OCI-LY3 (cell line): ENCODE results near the gene PPME1.

Source experiments
- H2AFZ ChIP-seq: fragments of 200-600, 300-600 bp; shearing (Covaris generic); 2 replicates; pipeline ENCODE4 v1.6.0; 2014; ENCODE audit warnings: antibody characterized with exemption, low read depth, low read length
- H3K27ac ChIP-seq: fragments of 200-600, 300-600 bp; sonication (generic); 2 replicates; pipeline ENCODE4 v1.5.1; 2014; ENCODE audit warnings: mild to moderate bottlenecking, low read length, moderate library complexity, mixed read lengths
- H3K27me3 ChIP-seq: fragments of 200-600, 300-600 bp; sonication (generic); 2 replicates; pipeline ENCODE4 v1.6.1; 2014; ENCODE audit warnings: low read depth, low read length, mixed read lengths
- H3K36me3 ChIP-seq: fragments of 200-600, 300-600 bp; sonication (generic); replicated peaks from 2 replicates; pipeline ENCODE3; 2014; ENCODE audit warnings: low read depth, low read length, mixed read lengths
- H3K4me1 ChIP-seq: fragments of 300-600, 200-600 bp; sonication (generic); 2 replicates; pipeline ENCODE4 v1.6.1; 2014; ENCODE audit warnings: low read length, mixed read lengths
- H3K4me2 ChIP-seq: fragments of 200-600, 300-600 bp; sonication (generic); 2 replicates; pipeline ENCODE4 v1.6.1; 2014; ENCODE audit warnings: low read length, mixed read lengths
- H3K4me3 ChIP-seq: fragments of 300-600, 200-600 bp; sonication (generic); 2 replicates; pipeline ENCODE4 v1.5.1; 2014; ENCODE audit warnings: antibody characterized with exemption, mild to moderate bottlenecking, low read length, moderate library complexity
- H3K79me2 ChIP-seq: fragments of 300-600, 200-600 bp; shearing (Covaris generic); 2 replicates; pipeline ENCODE4 v1.6.1; 2014; ENCODE audit warnings: mild to moderate bottlenecking, low read length, mixed read lengths
- H3K9ac ChIP-seq: fragments of 300-600, 200-600 bp; shearing (Covaris generic); 2 replicates; pipeline ENCODE4 v1.6.0; 2014; ENCODE audit warnings: mild to moderate bottlenecking, low read length, moderate library complexity
- H3K9me3 ChIP-seq: fragments of 200-600, 300-600 bp; shearing (Covaris generic); 2 replicates; pipeline ENCODE4 v1.6.1; 2014; ENCODE audit warnings: low read length, mixed read lengths; ENCODE audit not compliant: insufficient read depth
- H4K20me1 ChIP-seq: fragments of 200-600, 300-600 bp; sonication (generic); 2 replicates; pipeline ENCODE4 v1.6.1; 2016; ENCODE audit warnings: low read length, mixed read lengths; ENCODE audit not compliant: insufficient read depth
- EZH2phosphoT487 ChIP-seq: fragments of 200-600 bp; shearing (Covaris generic); IDR thresholded peaks from 2 replicates; pipeline ENCODE4 v1.6.1; 2018; ENCODE audit warnings: antibody characterized with exemption, mixed run types, low read depth
- TF ChIP-seq, protein P1 (sequence below): fragments of 200-600, 300-600 bp; sonication (generic); IDR thresholded peaks from 2 replicates; pipeline ENCODE4 v1.5.1; 2014; ENCODE audit warnings: antibody characterized with exemption, low read length, low read depth

Gene PPME1

DNA sequence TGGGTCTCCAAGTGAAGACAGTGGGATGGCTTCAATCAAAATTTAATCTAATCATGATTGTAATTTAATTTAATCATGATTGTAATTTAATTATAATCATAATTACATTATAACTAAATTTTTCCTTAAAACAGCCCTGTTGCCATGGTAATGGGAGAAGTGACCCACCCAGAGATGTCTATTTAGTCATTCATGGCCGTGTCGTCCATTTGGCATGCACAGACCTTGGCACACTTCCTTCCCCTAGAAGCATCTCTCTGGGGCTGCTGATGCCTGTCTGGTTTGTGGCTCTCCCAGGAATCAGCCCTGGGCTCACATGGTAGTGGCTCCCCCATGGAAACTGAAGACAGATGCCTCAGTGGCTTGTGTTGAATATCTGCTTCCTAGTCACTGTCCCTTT lies 113.4 kb downstream of the PPME1 start:
- no peaks in the 10 kb centered on the region for H3K36me3 ChIP-seq
- no peaks in the 10 kb centered on the region for H3K79me2 ChIP-seq
- H3K4me2 ChIP-seq: no peak overlapping the region
- H3K9ac ChIP-seq: no peak overlapping the region
- H4K20me1 ChIP-seq: no peaks in the 10 kb centered on the region
- H3K9me3 ChIP-seq: no peaks in the 10 kb centered on the region
- no peak overlapping the region for H3K27ac ChIP-seq
- TF ChIP-seq EZH2phosphoT487: no peak
- TF ChIP-seq, protein P1, sequence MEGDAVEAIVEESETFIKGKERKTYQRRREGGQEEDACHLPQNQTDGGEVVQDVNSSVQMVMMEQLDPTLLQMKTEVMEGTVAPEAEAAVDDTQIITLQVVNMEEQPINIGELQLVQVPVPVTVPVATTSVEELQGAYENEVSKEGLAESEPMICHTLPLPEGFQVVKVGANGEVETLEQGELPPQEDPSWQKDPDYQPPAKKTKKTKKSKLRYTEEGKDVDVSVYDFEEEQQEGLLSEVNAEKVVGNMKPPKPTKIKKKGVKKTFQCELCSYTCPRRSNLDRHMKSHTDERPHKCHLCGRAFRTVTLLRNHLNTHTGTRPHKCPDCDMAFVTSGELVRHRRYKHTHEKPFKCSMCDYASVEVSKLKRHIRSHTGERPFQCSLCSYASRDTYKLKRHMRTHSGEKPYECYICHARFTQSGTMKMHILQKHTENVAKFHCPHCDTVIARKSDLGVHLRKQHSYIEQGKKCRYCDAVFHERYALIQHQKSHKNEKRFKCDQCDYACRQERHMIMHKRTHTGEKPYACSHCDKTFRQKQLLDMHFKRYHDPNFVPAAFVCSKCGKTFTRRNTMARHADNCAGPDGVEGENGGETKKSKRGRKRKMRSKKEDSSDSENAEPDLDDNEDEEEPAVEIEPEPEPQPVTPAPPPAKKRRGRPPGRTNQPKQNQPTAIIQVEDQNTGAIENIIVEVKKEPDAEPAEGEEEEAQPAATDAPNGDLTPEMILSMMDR: no peak
- H3K4me1 ChIP-seq: peaks cover 14% of the 10 kb centered on the region
- H3K27me3 ChIP-seq: no peaks in the 10 kb centered on the region
- no peak overlapping the region for H3K4me3 ChIP-seq
- no peak overlapping the region for H2AFZ ChIP-seq

DNA sequence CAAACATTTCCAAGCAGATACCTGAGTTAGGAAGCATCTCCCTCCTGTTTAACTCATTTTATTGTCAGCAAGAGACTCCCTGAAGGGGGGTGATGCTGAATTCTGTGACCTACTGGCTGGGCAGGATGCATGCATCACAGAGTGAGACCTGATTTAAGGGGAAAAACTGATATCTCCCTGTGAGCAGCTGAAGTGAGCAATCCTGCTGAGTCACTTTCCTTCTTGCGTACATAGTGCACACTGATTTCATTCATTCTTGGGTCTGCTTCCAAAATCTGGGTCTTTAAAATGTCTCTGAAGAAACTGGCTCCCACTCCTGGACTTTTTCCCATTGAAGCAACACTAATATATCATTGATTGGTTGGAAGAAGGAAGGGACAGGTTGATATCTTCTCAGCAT lies 117.1 kb downstream of the PPME1 start:
- Histone ChIP-seq H3K4me3 (no peak overlapping the region), H3K4me2 (no peak overlapping the region), H3K36me3 (no peaks in the 10 kb centered on the region), H3K9ac (no peak overlapping the region), H3K79me2 (no peaks in the 10 kb centered on the region), H4K20me1 (no peaks in the 10 kb centered on the region), H3K27ac (no peak overlapping the region), H3K27me3 (no peaks in the 10 kb centered on the region), H3K4me1 (peaks cover 14% of the 10 kb centered on the region), H3K9me3 (no peaks in the 10 kb centered on the region), H2AFZ (no peak overlapping the region)
- no peak for TF ChIP-seq EZH2phosphoT487
- TF ChIP-seq, protein P1: no peak

DNA sequence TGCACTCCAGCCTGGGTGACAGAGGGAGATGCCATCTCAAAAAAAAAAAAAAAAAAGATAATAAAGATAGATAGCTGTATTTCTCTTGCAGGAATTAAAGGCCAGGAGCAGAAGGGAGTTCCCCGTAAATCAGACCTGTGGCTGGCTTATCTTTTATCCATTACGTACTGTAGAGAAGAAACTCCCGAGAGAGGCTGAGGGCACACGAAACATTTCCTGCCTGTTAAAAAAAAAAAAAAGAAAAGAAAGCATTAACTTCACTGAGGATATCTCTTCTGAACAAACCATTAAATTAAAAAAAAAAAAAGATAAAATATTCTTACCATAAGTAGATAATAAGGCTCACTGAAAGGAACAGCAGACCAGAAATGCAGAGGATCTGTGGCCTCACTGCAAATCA lies 117.8 kb downstream of the PPME1 start:
- Histone ChIP-seq H4K20me1 (no peaks in the 10 kb centered on the region), H3K4me1 (peaks cover 14% of the 10 kb centered on the region), H3K27me3 (no peaks in the 10 kb centered on the region), H3K79me2 (no peaks in the 10 kb centered on the region), H3K9me3 (no peaks in the 10 kb centered on the region), H3K9ac (no peak overlapping the region), H3K4me2 (no peak overlapping the region), H3K27ac (no peak overlapping the region), H2AFZ (no peak overlapping the region), H3K36me3 (no peaks in the 10 kb centered on the region), H3K4me3 (no peak overlapping the region)
- TF ChIP-seq EZH2phosphoT487: no peak
- TF ChIP-seq, protein P1: no peak

DNA sequence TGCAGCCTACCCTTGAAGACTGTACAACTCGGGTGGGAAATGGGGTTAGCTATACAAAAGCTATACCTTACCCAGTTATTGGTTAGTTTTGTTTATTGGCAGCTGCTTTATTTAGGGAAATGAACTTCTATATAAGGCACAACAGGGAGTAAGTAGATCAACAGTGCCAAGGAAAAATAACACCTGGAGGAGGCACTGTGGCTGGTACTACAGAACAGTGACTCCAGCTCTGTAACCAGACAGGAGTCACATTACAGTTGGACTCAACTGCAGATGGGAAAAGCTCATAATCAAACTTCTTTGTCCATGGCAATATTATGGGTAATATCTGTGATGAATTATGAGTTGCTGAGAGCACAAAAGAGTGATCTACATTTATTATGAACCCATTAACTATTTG lies 126.4 kb downstream of the PPME1 start:
- Histone ChIP-seq H3K4me2 (no peak overlapping the region), H3K27ac (no peak overlapping the region), H3K4me3 (no peak overlapping the region), H3K36me3 (no peaks in the 10 kb centered on the region), H3K9me3 (no peaks in the 10 kb centered on the region), H3K9ac (no peak overlapping the region), H3K4me1 (no peaks in the 10 kb centered on the region), H3K27me3 (no peaks in the 10 kb centered on the region), H3K79me2 (no peaks in the 10 kb centered on the region), H2AFZ (no peak overlapping the region), H4K20me1 (no peaks in the 10 kb centered on the region)
- TF ChIP-seq, protein P1: no peak
- no peak for TF ChIP-seq EZH2phosphoT487
